Neural cell (in vitro differentiated cells): ENCODE results near the gene RAI14. TPM values are rescaled to one million over a fixed set of nuclear protein-coding genes. Genes with fewer than 3 reads are reported as not detected.

ENCODE experiments used
- H2AFZ ChIP-seq: fragments of 200-600, 300-800 bp; sonication (generic), shearing (Covaris generic); 2 replicates; pipeline ENCODE4 v1.6.0; 2014; ENCODE audit warnings: low read depth, mild to moderate bottlenecking, antibody characterized with exemption, low read length, moderate library complexity
- H3F3A ChIP-seq: fragments of 200-600 bp; shearing (Covaris generic); 2 replicates; pipeline ENCODE4 v1.6.1; 2016; ENCODE audit warnings: mild to moderate bottlenecking, moderate library complexity, mixed read lengths, antibody characterized with exemption, low read length; ENCODE audit not compliant: insufficient read depth, poor library complexity, severe bottlenecking
- H3K27ac ChIP-seq: fragments of 200-600, 300-800 bp; sonication (generic), shearing (Covaris generic); 2 replicates; pipeline ENCODE4 v1.5.1; 2014; ENCODE audit warnings: mild to moderate bottlenecking, low read length, moderate library complexity
- H3K27me3 ChIP-seq: fragments of 300-800, 200-600 bp; sonication (generic), shearing (Covaris generic); 2 replicates; pipeline ENCODE4 v1.6.0; 2014; ENCODE audit warnings: mild to moderate bottlenecking, low read depth, low read length, moderate library complexity; ENCODE audit not compliant: insufficient read depth
- H3K36me3 ChIP-seq: fragments of 300-800, 200-600 bp; sonication (generic), shearing (Covaris generic); 2 replicates; pipeline ENCODE4 v1.5.1; 2014; ENCODE audit warnings: mild to moderate bottlenecking, antibody characterized with exemption, low read length, moderate library complexity; ENCODE audit not compliant: insufficient read depth
- H3K4me2 ChIP-seq: fragments of 300-800, 200-600 bp; sonication (generic), shearing (Covaris generic); 2 replicates; pipeline ENCODE4 v1.6.0; 2014; ENCODE audit warnings: mild to moderate bottlenecking, low read length
- H3K4me3 ChIP-seq: fragments of 300-800, 200-600 bp; sonication (generic), shearing (Covaris generic); 2 replicates; pipeline ENCODE4 v1.5.1; 2014; ENCODE audit warnings: mild to moderate bottlenecking, low read length, moderate library complexity
- H3K79me2 ChIP-seq: fragments of 200-600 bp; shearing (Covaris generic); replicated peaks from 2 replicates; pipeline ENCODE4 v1.6.0; 2014; ENCODE audit warnings: mild to moderate bottlenecking, low read length, moderate library complexity; ENCODE audit not compliant: insufficient read depth
- H3K9ac ChIP-seq: fragments of 300-800, 200-600 bp; sonication (generic), shearing (Covaris generic); 2 replicates; pipeline ENCODE4 v1.6.1; 2016; ENCODE audit warnings: mild to moderate bottlenecking, low read length, mixed read lengths
- H3K9me2 ChIP-seq: fragments of 200-600 bp; shearing (Covaris generic); 2 replicates; pipeline ENCODE4 v1.6.1; 2016; ENCODE audit warnings: mild to moderate bottlenecking, low read length, mixed read lengths; ENCODE audit not compliant: insufficient read depth
- H3K9me3 ChIP-seq: fragments of 200-600, 300-800 bp; sonication (generic), shearing (Covaris generic); 2 replicates; pipeline ENCODE4 v1.6.1; 2016; ENCODE audit warnings: mild to moderate bottlenecking, mixed run types, low read length, moderate library complexity, mixed read lengths
- H4K20me1 ChIP-seq: fragments of 200-600 bp; shearing (Covaris generic); 2 replicates; pipeline ENCODE4 v1.6.1; 2016; ENCODE audit warnings: mild to moderate bottlenecking, mixed run types; ENCODE audit not compliant: insufficient read depth
- CTCF ChIP-seq: fragments of 450-650 bp; IDR thresholded peaks from 2 replicates; pipeline ENCODE4 v1.5.1; 2014; ENCODE audit warnings: antibody characterized with exemption, mild to moderate bottlenecking, moderate library complexity; ENCODE audit not compliant: poor library complexity, severe bottlenecking
- EP300 ChIP-seq: fragments of 450-650 bp; conservative IDR thresholded peaks from 2 replicates; pipeline ENCODE4 v1.6.1; 2014; ENCODE audit warnings: antibody characterized with exemption, mild to moderate bottlenecking, moderate library complexity; ENCODE audit not compliant: poor library complexity, severe bottlenecking
- EZH2 ChIP-seq: fragments of 200-600, 300-800 bp; shearing (Covaris generic), sonication (generic); IDR thresholded peaks from 2 replicates; pipeline ENCODE4 v1.6.1; 2014; ENCODE audit warnings: antibody characterized with exemption, low read length, borderline replicate concordance, mild to moderate bottlenecking; ENCODE audit not compliant: insufficient read depth, poor library complexity, severe bottlenecking
- MXI1 ChIP-seq: fragments of 450-650 bp; conservative IDR thresholded peaks from 2 replicates; pipeline ENCODE4 v1.6.1; 2014; ENCODE audit warnings: antibody characterized with exemption, mild to moderate bottlenecking; ENCODE audit not compliant: poor library complexity, severe bottlenecking
- POLR2AphosphoS5 ChIP-seq: IDR thresholded peaks from 2 replicates; pipeline ENCODE4 v1.6.1; 2012
- RAD21 ChIP-seq: fragments of 450-650 bp; conservative IDR thresholded peaks from 2 replicates; pipeline ENCODE4 v1.6.1; 2014; ENCODE audit warnings: antibody characterized with exemption, mild to moderate bottlenecking, moderate library complexity
- REST ChIP-seq: IDR thresholded peaks from 2 replicates; pipeline ENCODE4 v1.6.1; 2012; ENCODE audit warnings: borderline replicate concordance
- SMC3 ChIP-seq: fragments of 450-650 bp; conservative IDR thresholded peaks from 2 replicates; pipeline ENCODE4 v1.6.1; 2014; ENCODE audit warnings: antibody characterized with exemption, mild to moderate bottlenecking, moderate library complexity; ENCODE audit not compliant: poor library complexity
- TAF1 ChIP-seq: IDR thresholded peaks from 2 replicates; pipeline ENCODE4 v1.6.1; 2012; ENCODE audit warnings: low read depth
- polyA plus RNA-seq: library from polyadenylated mRNA; depleted of rRNA; stranded (reverse); fragments of >200 nt; gene quantifications from 2 replicates; pipeline ENCODE4 v1.2.3, GENCODE V29; 2014

Gene RAI14
- polyA plus RNA-seq, 1 donor from 2014 or later: 7.8 TPM

DNA sequence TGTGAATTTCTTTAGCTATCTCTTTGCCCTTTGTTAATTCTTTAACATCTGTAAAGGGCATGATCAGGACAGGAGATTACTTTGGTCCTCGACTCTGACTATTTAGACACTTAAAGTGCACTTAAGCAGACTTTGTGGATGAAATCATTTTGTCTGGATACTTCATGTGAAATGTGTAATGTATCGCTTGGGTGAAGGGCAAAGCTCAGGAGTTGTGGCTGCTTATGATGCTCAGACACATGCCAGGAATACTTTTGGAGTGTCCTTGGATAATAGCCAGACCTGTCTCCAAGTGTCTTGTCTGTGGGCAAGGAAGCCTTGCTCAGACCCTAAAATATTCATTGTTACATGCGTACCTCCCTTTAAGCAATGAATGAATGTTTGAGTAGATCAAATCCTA lies 87.8 kb downstream of the RAI14 start:
- H3K27me3 ChIP-seq: no peaks in the 10 kb centered on the region

DNA sequence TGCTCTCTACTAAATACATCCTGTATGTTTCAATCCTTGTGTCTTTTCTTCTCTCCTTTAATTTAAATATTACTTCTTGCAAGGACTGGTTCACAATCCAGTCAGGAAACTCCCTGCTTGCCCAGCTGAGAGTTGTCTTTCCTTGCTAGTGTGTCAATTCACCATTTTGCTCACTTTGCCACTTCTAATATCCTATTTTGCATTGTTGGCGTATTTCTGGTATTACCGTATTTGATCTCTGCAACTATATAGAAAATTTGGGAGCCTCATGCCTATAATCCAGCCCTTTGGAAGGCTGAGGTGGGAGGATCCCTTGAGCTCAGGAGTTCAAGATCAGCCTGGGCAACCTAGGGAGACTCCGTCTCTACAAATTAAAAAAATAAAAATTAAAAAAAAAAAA lies 92.3 kb downstream of the RAI14 start:
- Histone ChIP-seq H2AFZ (no peak overlapping the region), H3K4me2 (no peak overlapping the region), H3K9me3 (no peaks in the 10 kb centered on the region), H3K27ac (no peak overlapping the region), H3K27me3 (no peaks in the 10 kb centered on the region), H3K36me3 (no peaks in the 10 kb centered on the region), H3K9ac (no peak overlapping the region), H3K79me2 (no peaks in the 10 kb centered on the region), H4K20me1 (no peaks in the 10 kb centered on the region), H3K4me3 (no peak overlapping the region), H3F3A (no peaks in the 10 kb centered on the region), H3K9me2 (no peaks in the 10 kb centered on the region)
- no peak for TF ChIP-seq MXI1
- no peak for TF ChIP-seq POLR2AphosphoS5
- no peak for TF ChIP-seq CTCF
- TF ChIP-seq REST: no peak
- no peak for TF ChIP-seq EP300
- no peak for TF ChIP-seq TAF1
- no peak for TF ChIP-seq EZH2

More for the DNA sequence above, 87.8 kb downstream of the RAI14 start:
- peaks cover 4% of the 10 kb centered on the region for H3K79me2 ChIP-seq
- H3K27ac ChIP-seq: no peak overlapping the region
- no peak overlapping the region for H3K4me3 ChIP-seq
- no peaks in the 10 kb centered on the region for H3K36me3 ChIP-seq
- H3K9ac ChIP-seq: no peak overlapping the region
- H3K4me2 ChIP-seq: no peak overlapping the region
- TF ChIP-seq EZH2: no peak
- no peak for TF ChIP-seq RAD21
- no peak for TF ChIP-seq REST
- no peak for TF ChIP-seq TAF1
- no peak for TF ChIP-seq POLR2AphosphoS5
- TF ChIP-seq SMC3: no peak
- TF ChIP-seq CTCF: no peak
- no peak for TF ChIP-seq MXI1
- TF ChIP-seq EP300: no peak
- no peak overlapping the region for H2AFZ ChIP-seq
- no peaks in the 10 kb centered on the region for H3K9me3 ChIP-seq
- no peaks in the 10 kb centered on the region for H3F3A ChIP-seq
- no peaks in the 10 kb centered on the region for H4K20me1 ChIP-seq
- no peaks in the 10 kb centered on the region for H3K9me2 ChIP-seq
